PC-3 (cell line): ENCODE results near the gene STXBP3.

Experiments used
- CTCF ChIP-seq: fragments of 300-600 bp; sonication (generic); conservative IDR thresholded peaks from 2 replicates; pipeline ENCODE4 v1.5.1; 2017; ENCODE audit warnings: antibody characterized with exemption, low read depth, mild to moderate bottlenecking, low read length
- EZH2 ChIP-seq: fragments of 300-600 bp; sonication (generic); IDR thresholded peaks from one replicate; pipeline ENCODE4 v1.6.1; 2017; ENCODE audit warnings: antibody characterized with exemption, mild to moderate bottlenecking, low read length; ENCODE audit not compliant: unreplicated experiment
- EZH2phosphoT487 ChIP-seq: fragments of 300-600 bp; sonication (generic); IDR thresholded peaks from 2 replicates; pipeline ENCODE4 v1.6.1; 2018; ENCODE audit warnings: mild to moderate bottlenecking, antibody characterized with exemption, low read length, borderline replicate concordance

GRCh38 chr1:108777839-108778238 is 31.4 kb downstream of the STXBP3 start:
- TF ChIP-seq CTCF (no peak), EZH2 (no peak), EZH2phosphoT487 (no peak)
